GM12872 (cell line): ENCODE results near the gene TMSB15A.

Experiments
- CTCF ChIP-seq: IDR thresholded peaks from 3 replicates; pipeline ENCODE4 v1.5.1; 2011; ENCODE audit warnings: low read depth, mild to moderate bottlenecking, low read length, moderate library complexity; ENCODE audit not compliant: insufficient read depth

Gene TMSB15A

GRCh38 chrX:102515975-102516941 is at the start of gene TMSB15A:
TSS of gene TMSB15A (minus strand) at chrX:102516739.
- no peak for TF ChIP-seq CTCF

- no peak for TF ChIP-seq CTCF
Measured at GRCh38 chrX:102560423-102561068, 44.0 kb upstream of the TMSB15A start.

GRCh38 chrX:102558607-102559006 is 42.1 kb upstream of the TMSB15A start:
- TF ChIP-seq CTCF: no peak

GRCh38 chrX:102548231-102548630 is 31.7 kb upstream of the TMSB15A start:
- TF ChIP-seq CTCF: no peak

- TF ChIP-seq CTCF: no peak
Measured at GRCh38 chrX:102546828-102547493, 30.4 kb upstream of the TMSB15A start.

GRCh38 chrX:102535958-102536357 is 19.4 kb upstream of the TMSB15A start:
- no peak for TF ChIP-seq CTCF

- no peak for TF ChIP-seq CTCF
Measured at GRCh38 chrX:102517326-102517725, 787 bp upstream of the TMSB15A start.
